Activated naive CD4-positive, alpha-beta T cell treated with anti-CD3 and anti-CD28 coated beads, Interleukin-2, amount 50 U/mL, for 24 hours (primary cell): Measurements from ENCODE around the gene MAP3K9.

Experiments used
- H3K27ac Mint-ChIP-seq: one replicate; pipeline ENCODE4 v1.8.0; 2021; ENCODE audit warnings: mild to moderate bottlenecking, mixed read lengths
- H3K27me3 Mint-ChIP-seq: one replicate; pipeline ENCODE4 v1.8.0; 2021; ENCODE audit warnings: mixed read lengths
- H3K36me3 Mint-ChIP-seq: one replicate; pipeline ENCODE4 v1.8.0; 2021; ENCODE audit warnings: mixed read lengths
- H3K4me1 Mint-ChIP-seq: one replicate; pipeline ENCODE4 v1.8.0; 2021; ENCODE audit warnings: mixed read lengths
- H3K4me3 Mint-ChIP-seq: one replicate; pipeline ENCODE4 v1.8.0; 2021; ENCODE audit warnings: mild to moderate bottlenecking, mixed read lengths
- H3K9me3 Mint-ChIP-seq: one replicate; pipeline ENCODE4 v1.8.0; 2021; ENCODE audit warnings: mixed read lengths

The MAP3K9 gene

DNA sequence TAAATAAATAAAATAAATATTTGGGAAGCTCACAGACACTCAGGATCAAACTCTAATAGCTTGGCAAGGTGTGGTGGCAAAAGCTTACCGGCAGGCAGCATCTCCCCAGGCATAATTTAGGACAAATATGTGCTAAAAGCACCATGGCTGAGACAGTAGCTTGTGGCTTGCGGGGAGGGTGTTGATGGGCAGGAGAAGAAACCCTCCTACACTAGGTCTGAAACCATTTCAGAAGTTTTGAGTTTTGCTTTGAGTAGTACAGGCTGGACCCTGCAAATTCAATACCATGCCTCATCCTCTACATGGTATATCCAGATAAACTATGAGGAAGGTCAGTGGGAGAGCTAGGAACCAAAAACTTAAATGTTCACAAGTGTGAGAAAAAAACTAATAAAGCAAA, 33.1 kb downstream of the MAP3K9 start:
- H3K9me3 Mint-ChIP-seq = no peaks in the 10 kb centered on the region
- no peaks in the 10 kb centered on the region for H3K27me3 Mint-ChIP-seq
- no peak overlapping the region for H3K27ac Mint-ChIP-seq
- H3K4me3 Mint-ChIP-seq = no peak overlapping the region
- no peaks in the 10 kb centered on the region for H3K36me3 Mint-ChIP-seq
- peaks cover 6% of the 10 kb centered on the region for H3K4me1 Mint-ChIP-seq

DNA sequence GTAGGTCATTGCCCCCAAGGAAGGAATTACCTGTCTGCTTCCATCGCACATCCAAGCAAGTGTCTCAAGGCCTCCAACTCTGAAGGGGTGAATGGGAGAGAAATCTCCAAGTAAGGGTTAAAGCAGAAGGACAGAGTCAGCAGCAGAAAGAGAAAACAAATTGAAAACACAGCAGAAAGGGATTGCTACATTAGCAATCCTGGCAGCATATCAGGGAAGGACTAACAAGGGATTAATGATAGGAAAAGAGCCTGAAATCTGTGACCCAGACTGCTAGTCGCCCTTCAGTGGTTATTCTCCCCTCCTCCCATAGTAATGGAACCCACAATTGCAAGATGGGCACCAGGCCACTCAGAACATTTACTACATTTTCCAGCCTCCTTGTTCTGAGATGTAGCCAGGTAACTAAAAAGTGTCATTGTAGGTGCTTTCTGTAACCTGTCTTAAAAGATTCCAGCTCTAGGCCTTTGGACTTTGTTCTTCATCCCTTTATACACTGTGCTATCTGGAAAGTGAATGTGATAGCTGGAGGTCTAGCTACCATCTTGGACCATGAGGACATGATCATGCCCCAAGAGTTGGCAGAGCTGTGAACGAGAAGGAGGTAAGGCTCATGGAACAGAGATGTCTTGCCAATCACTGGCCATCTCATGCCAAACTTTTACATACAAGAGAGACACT, 36.0 kb downstream of the MAP3K9 start:
- H3K27me3 Mint-ChIP-seq = no peaks in the 10 kb centered on the region
- no peak overlapping the region for H3K27ac Mint-ChIP-seq
- no peaks in the 10 kb centered on the region for H3K4me1 Mint-ChIP-seq
- H3K4me3 Mint-ChIP-seq = no peak overlapping the region
- no peaks in the 10 kb centered on the region for H3K36me3 Mint-ChIP-seq
- no peaks in the 10 kb centered on the region for H3K9me3 Mint-ChIP-seq

DNA sequence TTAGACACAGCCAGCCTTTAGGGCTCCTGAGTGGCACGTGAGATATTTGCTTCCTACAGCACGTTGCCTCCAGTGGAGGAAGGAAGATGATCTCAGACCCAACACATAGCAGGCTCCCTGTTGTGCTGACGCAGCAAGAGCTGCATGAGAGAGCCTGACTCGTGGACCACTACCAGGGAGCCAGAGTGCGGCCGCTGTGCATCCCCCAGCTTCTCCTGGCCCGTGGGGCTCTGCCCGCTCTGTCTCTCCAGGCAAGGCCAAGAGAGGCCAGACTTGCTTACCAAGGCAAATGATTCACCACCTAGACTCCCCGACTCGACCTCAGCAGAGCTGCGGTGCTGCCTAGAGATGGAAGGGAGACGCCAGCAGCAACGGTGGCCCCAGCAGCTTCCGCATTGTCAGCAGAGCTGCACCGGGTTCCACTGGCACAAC, 37.5 kb downstream of the MAP3K9 start:
- Mint-ChIP-seq H3K4me1 (no peaks in the 10 kb centered on the region), H3K27me3 (no peaks in the 10 kb centered on the region), H3K36me3 (no peaks in the 10 kb centered on the region), H3K4me3 (no peak overlapping the region), H3K27ac (no peak overlapping the region), H3K9me3 (no peaks in the 10 kb centered on the region)

DNA sequence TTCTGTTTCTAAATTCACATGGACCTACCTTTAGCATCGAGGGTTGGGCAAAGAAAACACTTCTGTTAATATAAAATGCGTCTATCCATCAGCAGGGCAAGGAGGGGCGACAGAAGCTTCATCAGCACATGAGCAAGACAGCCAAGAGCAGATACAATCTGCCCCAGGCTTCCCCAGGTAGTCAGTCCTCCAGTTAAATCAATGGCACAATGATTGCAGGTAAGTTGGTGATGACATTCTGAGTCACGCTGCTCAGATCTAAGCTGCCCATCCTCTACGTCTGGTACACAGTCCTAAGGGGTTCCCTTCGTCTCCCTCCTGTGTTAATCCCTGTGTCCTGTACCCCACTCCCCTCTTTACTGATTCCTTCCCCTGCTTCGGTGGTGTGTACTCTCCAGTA, 38.8 kb downstream of the MAP3K9 start:
- no peaks in the 10 kb centered on the region for H3K4me1 Mint-ChIP-seq
- no peak overlapping the region for H3K27ac Mint-ChIP-seq
- no peak overlapping the region for H3K4me3 Mint-ChIP-seq
- H3K9me3 Mint-ChIP-seq = no peaks in the 10 kb centered on the region
- H3K36me3 Mint-ChIP-seq = no peaks in the 10 kb centered on the region
- no peaks in the 10 kb centered on the region for H3K27me3 Mint-ChIP-seq

DNA sequence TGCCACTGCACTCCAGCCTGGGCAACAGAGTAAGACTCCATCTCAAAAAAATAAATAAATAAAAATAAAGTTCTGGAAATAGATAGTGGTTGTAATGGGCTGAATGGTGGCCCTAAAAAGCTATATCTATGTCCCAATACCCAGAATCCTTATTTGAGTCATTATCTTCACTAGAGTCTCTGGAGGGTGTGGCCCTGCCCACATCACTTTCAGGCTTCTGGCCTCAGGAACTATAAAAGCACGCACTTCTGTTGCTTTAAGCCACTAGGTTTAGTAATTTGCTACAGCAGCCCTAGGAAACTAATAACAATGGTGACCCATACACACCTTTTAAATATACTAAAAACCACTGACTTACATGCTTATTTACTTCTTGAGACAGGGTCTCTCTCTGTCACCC, 49.9 kb downstream of the MAP3K9 start:
- Mint-ChIP-seq H3K4me1 (no peaks in the 10 kb centered on the region), H3K27ac (no peak overlapping the region), H3K27me3 (no peaks in the 10 kb centered on the region), H3K9me3 (no peaks in the 10 kb centered on the region), H3K36me3 (peaks cover 10% of the 10 kb centered on the region), H3K4me3 (no peak overlapping the region)

DNA sequence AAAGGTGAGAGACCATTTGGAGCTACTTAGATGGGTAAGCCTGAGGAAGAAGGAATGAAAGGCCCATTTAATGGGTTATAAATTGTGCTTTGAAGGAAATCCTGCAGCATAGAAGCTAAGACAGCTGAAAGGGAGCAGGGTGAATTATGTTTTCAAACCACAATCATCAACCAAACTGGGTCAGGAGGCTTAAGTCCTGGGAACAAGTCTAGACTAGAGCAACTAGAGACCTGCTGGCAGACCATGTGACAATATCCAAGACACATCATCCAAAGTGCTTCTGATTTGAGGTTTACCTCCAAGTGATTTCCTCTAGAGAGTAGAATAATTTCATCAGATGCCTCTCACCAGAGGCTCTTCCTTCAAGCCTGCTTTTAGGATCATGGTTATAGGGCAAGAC, 53.7 kb downstream of the MAP3K9 start:
- Mint-ChIP-seq H3K9me3 (no peaks in the 10 kb centered on the region), H3K36me3 (peaks cover 14% of the 10 kb centered on the region), H3K27me3 (no peaks in the 10 kb centered on the region), H3K4me3 (no peak overlapping the region), H3K27ac (no peak overlapping the region), H3K4me1 (no peaks in the 10 kb centered on the region)

DNA sequence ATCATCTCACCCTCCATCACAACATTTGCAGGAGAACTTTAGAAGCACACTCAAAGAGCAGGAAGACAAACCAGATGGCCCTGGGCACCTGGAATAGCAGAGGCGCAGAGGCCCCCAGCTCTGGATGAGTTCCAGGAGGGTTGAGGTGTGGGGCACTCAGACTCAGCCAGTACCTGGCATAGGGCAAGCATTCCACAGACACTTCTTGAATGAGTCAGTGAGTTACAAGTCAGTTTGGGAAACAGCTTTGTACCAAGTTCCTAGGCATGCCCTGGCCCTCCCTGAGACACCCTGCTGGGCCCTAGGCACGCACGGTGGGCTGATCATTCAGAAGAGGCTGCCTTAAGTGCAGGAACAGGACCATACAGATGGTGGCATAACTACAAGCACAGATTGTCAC, 54.3 kb downstream of the MAP3K9 start:
- Mint-ChIP-seq H3K9me3 (no peaks in the 10 kb centered on the region), H3K4me3 (no peak overlapping the region), H3K4me1 (no peaks in the 10 kb centered on the region), H3K36me3 (peaks cover 14% of the 10 kb centered on the region), H3K27ac (no peak overlapping the region), H3K27me3 (no peaks in the 10 kb centered on the region)

DNA sequence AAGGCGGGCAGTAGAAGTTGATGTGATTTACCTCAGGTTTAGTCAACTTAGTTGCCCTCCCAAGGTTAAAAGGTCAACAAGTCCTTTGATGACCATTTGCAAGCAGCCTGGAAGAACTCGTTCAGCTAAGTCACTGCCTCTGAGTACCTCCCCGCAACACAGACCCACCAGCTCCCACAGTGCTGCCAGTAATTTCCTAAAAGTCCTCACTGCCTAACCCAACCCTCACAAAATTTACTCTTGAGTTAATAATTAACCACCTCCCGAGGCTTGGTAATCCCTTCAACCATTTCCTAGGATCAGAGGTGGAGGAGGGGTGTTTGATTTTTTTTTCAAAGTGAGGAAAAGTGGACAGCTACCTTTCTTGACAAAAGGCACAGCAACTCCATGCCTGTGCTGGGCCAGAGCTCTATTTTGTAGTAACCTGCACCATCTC, 55.8 kb downstream of the MAP3K9 start:
- Mint-ChIP-seq H3K9me3 (no peaks in the 10 kb centered on the region), H3K27ac (no peak overlapping the region), H3K4me3 (no peak overlapping the region), H3K27me3 (no peaks in the 10 kb centered on the region), H3K4me1 (no peaks in the 10 kb centered on the region), H3K36me3 (peaks cover 16% of the 10 kb centered on the region)

DNA sequence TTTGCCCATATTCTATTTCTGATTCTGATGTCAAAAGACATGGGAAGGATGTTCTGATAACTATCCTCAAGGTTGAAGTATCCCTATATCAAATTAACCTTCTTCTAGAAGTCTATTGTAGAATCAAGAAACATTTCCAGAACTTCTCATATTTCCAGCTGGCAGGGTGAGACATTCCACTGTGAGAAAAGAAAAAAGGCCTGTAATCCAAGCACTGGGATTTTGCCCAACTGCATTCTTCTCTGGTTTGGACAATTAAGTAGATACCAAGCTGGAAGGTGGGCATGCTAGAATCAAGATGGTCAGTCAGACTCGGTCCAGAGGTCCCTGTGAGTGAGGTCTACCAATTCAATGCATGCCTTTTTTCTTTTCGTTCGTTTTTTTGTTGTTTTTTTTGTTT, 60.9 kb downstream of the MAP3K9 start:
- Mint-ChIP-seq H3K4me1 (no peaks in the 10 kb centered on the region), H3K9me3 (no peaks in the 10 kb centered on the region), H3K4me3 (no peak overlapping the region), H3K36me3 (peaks cover 15% of the 10 kb centered on the region), H3K27ac (no peak overlapping the region), H3K27me3 (no peaks in the 10 kb centered on the region)

DNA sequence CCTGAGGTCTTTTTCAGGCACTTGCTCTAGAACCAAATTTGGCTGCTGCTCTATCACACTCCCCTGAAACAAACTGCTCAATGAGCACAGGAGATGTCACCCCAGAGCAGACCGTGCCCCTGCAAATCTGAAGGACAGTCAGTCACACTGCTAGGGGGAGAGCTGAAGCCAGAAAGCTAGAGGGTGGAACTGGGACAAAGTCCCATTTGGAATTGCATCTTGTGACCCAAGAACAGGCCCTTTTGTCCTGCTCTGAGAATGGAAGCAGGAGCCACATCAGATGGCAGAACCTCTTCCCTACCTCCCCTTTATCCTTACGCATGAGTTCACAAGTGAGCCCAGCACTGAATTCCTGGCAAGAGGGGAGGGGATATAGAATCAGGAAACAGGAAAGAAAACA, 64.7 kb downstream of the MAP3K9 start:
- H3K27ac Mint-ChIP-seq = no peak overlapping the region
- no peaks in the 10 kb centered on the region for H3K9me3 Mint-ChIP-seq
- no peak overlapping the region for H3K4me3 Mint-ChIP-seq
- no peaks in the 10 kb centered on the region for H3K27me3 Mint-ChIP-seq
- H3K36me3 Mint-ChIP-seq = peaks cover 8% of the 10 kb centered on the region
- H3K4me1 Mint-ChIP-seq = no peaks in the 10 kb centered on the region

DNA sequence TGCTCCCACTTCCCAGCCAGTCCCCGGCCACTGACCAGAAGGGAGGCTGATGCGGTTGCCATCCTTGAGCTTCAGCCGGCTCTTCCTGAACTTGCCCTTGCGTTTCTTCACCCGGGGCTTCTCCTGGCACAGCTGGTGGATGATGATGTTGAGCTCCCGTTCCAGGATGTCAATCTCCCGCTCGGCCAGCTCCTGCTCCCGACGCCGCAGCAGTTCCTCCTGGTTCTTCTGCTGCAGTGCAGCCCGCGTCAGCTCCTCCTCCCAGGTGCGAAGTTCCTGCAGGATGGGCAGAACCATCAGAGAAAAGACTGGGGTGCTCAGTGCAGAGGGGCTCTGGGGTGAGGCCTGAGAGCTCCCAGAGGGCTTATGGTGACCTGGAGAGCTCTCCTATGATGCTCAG, 67.0 kb downstream of the MAP3K9 start:
- H3K27ac Mint-ChIP-seq = no peak overlapping the region

DNA sequence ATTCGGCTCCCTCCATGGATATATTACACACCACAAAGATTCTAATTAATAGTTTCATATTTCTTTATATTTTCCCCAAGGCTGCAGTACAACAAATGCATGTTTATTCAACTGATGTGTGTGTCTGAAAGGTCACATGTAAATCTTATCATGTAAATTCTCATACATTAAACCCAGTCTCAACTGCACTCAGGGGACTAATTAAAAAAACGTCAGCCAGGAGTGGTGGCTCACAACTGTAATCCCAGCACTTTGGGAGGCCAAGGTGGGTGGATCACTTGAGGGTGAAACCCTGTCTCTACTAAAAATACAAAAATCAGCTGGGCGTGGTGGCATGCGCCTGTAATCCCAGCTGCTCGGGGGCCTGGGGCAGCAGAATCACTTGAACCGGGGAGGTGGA, 67.8 kb downstream of the MAP3K9 start:
- Mint-ChIP-seq H3K36me3 (peaks cover 5% of the 10 kb centered on the region), H3K27me3 (no peaks in the 10 kb centered on the region), H3K9me3 (no peaks in the 10 kb centered on the region), H3K4me3 (no peak overlapping the region), H3K4me1 (no peaks in the 10 kb centered on the region), H3K27ac (no peak overlapping the region)

More for the DNA sequence above, 67.0 kb downstream of the MAP3K9 start:
- Mint-ChIP-seq H3K4me1 (no peaks in the 10 kb centered on the region), H3K27me3 (no peaks in the 10 kb centered on the region), H3K36me3 (peaks cover 5% of the 10 kb centered on the region), H3K9me3 (no peaks in the 10 kb centered on the region), H3K4me3 (no peak overlapping the region)

DNA sequence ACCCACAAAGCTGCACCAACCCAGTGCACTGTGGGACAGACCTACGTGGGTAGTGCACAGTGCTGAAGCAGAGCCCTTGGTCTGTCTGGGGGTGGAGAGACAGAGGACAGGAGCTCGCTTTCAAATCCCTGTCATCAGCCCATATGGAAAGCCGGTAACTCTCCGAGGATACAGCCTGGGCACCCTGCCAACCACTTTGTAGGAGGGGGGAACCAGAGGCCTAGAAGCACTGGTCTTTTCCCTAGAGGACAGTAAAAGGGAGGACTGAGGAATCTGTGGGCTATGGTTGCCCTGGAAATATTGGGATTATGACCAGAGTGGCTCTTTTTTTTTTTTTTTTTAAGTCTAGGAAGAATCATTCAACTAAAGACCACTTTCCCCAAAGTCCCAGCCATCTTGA, 74.3 kb downstream of the MAP3K9 start:
- no peaks in the 10 kb centered on the region for H3K9me3 Mint-ChIP-seq
- no peaks in the 10 kb centered on the region for H3K27me3 Mint-ChIP-seq
- H3K4me1 Mint-ChIP-seq = no peaks in the 10 kb centered on the region
- H3K4me3 Mint-ChIP-seq = no peak overlapping the region
- no peak overlapping the region for H3K27ac Mint-ChIP-seq
- peaks cover 17% of the 10 kb centered on the region for H3K36me3 Mint-ChIP-seq

DNA sequence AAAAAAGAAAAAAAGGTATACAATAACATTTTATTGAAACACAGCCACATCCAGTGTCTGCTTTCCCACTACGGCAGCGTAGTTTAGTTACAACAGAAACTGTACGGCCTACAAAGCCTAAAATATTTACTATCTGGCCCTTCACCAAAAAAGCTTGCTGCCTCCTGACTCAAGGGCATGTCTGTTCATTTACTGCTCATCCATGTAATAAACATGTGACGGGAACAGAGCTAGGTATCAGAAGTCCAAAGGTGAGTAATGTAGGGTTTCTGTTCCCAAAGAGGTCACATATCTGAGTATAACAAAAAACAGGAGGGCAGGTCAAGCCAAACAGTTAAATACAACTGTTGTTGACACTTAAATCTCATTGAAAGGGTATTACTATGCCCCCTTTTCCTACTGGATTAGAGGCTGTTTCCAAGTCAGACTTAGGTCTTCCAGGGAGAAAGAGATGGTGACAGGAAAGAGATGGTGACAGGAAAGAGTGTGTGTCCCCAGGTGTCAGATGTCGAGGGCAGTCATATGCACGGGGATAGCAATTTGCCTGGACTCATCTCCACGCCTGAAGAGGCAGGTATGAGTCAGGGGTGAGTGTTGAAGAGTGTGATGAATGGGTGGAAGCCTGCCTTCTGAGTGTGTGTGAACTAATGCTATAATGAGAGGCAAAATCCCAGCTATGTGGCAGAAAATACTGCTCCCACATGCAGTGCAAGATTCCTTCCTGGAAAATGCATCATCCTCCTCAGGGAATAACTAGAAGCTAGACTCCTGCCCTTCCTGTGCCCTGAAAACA, 77.7 kb downstream of the MAP3K9 start:
- H3K36me3 Mint-ChIP-seq = peaks cover 19% of the 10 kb centered on the region
- H3K27ac Mint-ChIP-seq = no peak overlapping the region
- H3K9me3 Mint-ChIP-seq = no peaks in the 10 kb centered on the region
- no peaks in the 10 kb centered on the region for H3K4me1 Mint-ChIP-seq
- H3K4me3 Mint-ChIP-seq = no peak overlapping the region
- H3K27me3 Mint-ChIP-seq = no peaks in the 10 kb centered on the region

DNA sequence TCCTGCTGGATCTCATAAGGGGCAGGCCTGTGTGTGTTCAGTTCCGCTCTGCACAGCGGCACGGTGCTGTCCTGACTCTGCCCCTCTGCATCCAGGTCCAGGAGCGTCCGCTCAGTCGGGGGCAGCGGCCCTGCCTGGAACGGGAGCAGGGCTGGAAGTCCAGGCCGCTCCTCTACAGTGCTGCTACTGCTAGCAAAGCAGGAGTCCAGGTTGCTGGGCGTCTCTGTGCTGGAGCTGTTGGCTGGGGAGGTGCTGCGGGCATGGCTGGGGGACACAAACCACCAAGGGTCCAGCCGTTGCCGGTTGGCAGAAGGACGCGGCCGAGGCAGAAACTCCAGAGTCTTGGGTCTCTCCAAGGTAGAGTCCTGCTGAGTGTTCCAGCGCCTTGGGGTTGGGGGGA, 78.9 kb downstream of the MAP3K9 start:
- peaks cover 17% of the 10 kb centered on the region for H3K36me3 Mint-ChIP-seq
- no peaks in the 10 kb centered on the region for H3K27me3 Mint-ChIP-seq
- no peak overlapping the region for H3K4me3 Mint-ChIP-seq
- H3K9me3 Mint-ChIP-seq = no peaks in the 10 kb centered on the region
- no peak overlapping the region for H3K27ac Mint-ChIP-seq
- no peaks in the 10 kb centered on the region for H3K4me1 Mint-ChIP-seq

DNA sequence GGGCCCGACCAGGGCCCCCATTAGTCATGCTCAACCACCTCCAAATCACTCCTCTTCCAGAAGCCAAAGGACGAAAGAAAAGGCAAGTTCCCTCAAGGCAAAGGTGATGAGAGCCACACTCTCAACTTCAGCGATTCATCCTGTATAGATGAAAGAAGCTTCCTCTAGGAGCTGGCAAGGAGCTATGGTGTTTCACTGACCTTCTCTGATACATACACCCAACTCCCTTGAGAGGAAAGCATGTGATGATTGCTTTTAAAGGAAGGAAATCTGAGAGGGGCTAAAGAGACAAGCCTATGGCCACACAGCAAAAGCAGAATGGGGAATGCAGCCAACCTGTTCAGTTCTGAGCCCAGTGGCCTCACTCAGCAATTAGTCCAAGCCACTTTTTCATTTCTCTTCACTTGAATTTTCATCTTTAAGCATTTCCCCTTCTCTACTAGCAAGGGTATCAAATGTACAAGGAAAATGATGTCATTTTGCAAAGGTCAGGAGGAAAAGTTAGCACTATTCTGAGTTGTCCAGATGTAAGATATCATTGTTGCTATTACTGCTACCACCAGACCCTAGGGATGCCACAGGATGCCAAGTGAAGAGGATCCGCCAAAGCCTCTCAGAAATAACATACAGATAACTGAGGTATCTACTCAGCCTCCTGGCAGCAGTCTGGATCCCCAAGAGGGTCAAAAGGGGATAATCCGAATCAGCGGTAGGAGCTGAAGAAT, 82.5 kb downstream of the MAP3K9 start:
- Mint-ChIP-seq H3K27me3 (no peaks in the 10 kb centered on the region), H3K9me3 (no peaks in the 10 kb centered on the region), H3K4me1 (no peaks in the 10 kb centered on the region), H3K27ac (no peak overlapping the region), H3K36me3 (peaks cover 7% of the 10 kb centered on the region), H3K4me3 (no peak overlapping the region)
